Kidney (tissue), 14 donors: ENCODE results near the gene UBE2N. TPM values are rescaled to one million over a fixed set of nuclear protein-coding genes. Genes with fewer than 3 reads are reported as not detected.

Source experiments
- DNase-seq, 5 donors: peaks; one replicate each; pipeline ENCODE4 v3.0.0-alpha.2; 2013 to 2020
- FAIRE-seq: peaks from 2 replicates; lab custom pipeline; 2012; peaks lifted over from hg19 to GRCh38; lab: Jason Lieb, UNC
- H3K27ac ChIP-seq, 2 donors: one replicate each; pipeline ENCODE4 v1.7.0; 2013; ENCODE audit warnings: low read depth in 2 of 2, low read length in 2 of 2, inconsistent platforms in 1 of 2
- H3K27me3 ChIP-seq: one replicate; pipeline ENCODE4 v1.7.1; 2013; ENCODE audit warnings: low read length, inconsistent platforms; ENCODE audit not compliant: control insufficient read depth, insufficient read depth
- H3K36me3 ChIP-seq, 3 donors: one replicate each; pipeline versions ENCODE4 v1.7.0 to v1.7.1; 2013; ENCODE audit warnings: low read length in 3 of 3, control low read depth in 1 of 3, inconsistent platforms in 1 of 3; ENCODE audit not compliant: insufficient read depth in 3 of 3, control insufficient read depth in 2 of 3
- H3K4me1 ChIP-seq, 3 donors: one replicate each; pipeline versions ENCODE4 v1.7.0 to v1.7.1; 2013; ENCODE audit warnings: low read length in 3 of 3, inconsistent platforms in 1 of 3, low read depth in 1 of 3; ENCODE audit not compliant: control insufficient read depth in 2 of 3, insufficient read depth in 2 of 3
- H3K4me3 ChIP-seq, 3 donors: one replicate each; pipeline versions ENCODE4 v1.7.0 to v1.8.1; 2013; ENCODE audit warnings: low read length in 3 of 3, control low read depth in 1 of 3, inconsistent platforms in 1 of 3
- H3K9ac ChIP-seq, 3 donors: one replicate each; pipeline versions ENCODE4 v1.7.0 to v1.7.1; 2013; ENCODE audit warnings: low read length in 3 of 3, control low read depth in 1 of 3, inconsistent platforms in 1 of 3
- H3K9me3 ChIP-seq, 3 donors: one replicate each; pipeline versions ENCODE4 v1.7.0 to v1.7.1; 2013; ENCODE audit warnings: low read length in 3 of 3, control low read depth in 1 of 3, inconsistent platforms in 1 of 3; ENCODE audit not compliant: control insufficient read depth in 2 of 3, insufficient read depth in 1 of 3
- intact Hi-C: fragments of 100-400 bp; cut with DNase I; formaldehyde crosslinking; loops from one replicate; pipeline ENCODE4 v1.11.1; 2022
- polyA plus RNA-seq: library from polyadenylated mRNA; stranded (reverse); fragments of 350-450 nt; fragmentation: Illumina TruSeq; extraction: RNeasy Lipid Tissue Mini Kit (QIAGEN cat#74804); gene quantifications from one replicate; pipeline ENCODE4 v1.2.3, GENCODE V29; 2014; ENCODE audit warnings: low read depth, low replicate concordance; ENCODE audit not compliant: insufficient read depth
- total RNA-seq: library from RNA; stranded (reverse); fragmentation: NEBNext Ultra II Directional; extraction: Animal tissue kit (Norgen Biotek cat#: 25700); gene quantifications from one replicate; pipeline ENCODE4 v1.2.1, GENCODE V29; 2021
- TF ChIP-seq, protein P1 (sequence below): IDR thresholded peaks from 3 replicates; pipeline ENCODE4 v1.5.1; 2012; ENCODE audit warnings: mild to moderate bottlenecking, moderate library complexity, borderline replicate concordance; ENCODE audit not compliant: insufficient read depth; ENCODE audit errors: extremely low read depth
- donor health status: control.
- donor health status: control.
- donor health status: control.
- donor health status: control.
- donor health status: control.
- donor health status: DM: yes; HTN: yes; CAD: no.
- donor health status: Normal renal cell carcinoma (clear cell type).

UBE2N gene
- total and polyA plus RNA-seq, 2 donors from 2014 or later: 84.7 to 97.3 TPM

DNA sequence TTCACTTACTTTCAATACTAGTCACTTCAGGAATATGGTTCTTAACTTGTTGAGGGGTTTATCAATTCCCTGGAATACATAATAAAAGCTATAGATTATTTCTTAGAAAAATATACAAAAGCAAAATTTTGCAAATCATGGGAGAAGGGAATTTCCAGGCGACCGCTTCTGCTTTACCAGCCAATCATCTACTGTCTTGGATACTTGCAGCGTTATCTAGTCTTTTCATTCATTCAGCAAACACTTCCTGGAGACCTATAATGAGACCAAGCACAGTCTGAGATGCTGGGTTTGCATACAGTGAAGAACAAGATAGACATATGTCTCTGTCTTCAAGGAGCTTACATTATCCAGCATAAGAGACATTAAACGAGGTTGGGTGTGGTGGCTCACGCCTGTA is 24.1 kb upstream of the UBE2N start:
- Histone ChIP-seq H3K9ac (no peak overlapping the region), H3K9me3 (no peaks in the 10 kb centered on the region), H3K4me3 (no peak overlapping the region), H3K27me3 (no peaks in the 10 kb centered on the region), H3K4me1 (peaks cover 3 to 6% (median 6%) of the 10 kb centered on the region in 3 donors), H3K27ac (no peak overlapping the region), H3K36me3 (no peaks in the 10 kb centered on the region)
- no peak for DNase-seq
- no peak for FAIRE-seq
- intact Hi-C loops: no loop called here
- TF ChIP-seq, protein P1, sequence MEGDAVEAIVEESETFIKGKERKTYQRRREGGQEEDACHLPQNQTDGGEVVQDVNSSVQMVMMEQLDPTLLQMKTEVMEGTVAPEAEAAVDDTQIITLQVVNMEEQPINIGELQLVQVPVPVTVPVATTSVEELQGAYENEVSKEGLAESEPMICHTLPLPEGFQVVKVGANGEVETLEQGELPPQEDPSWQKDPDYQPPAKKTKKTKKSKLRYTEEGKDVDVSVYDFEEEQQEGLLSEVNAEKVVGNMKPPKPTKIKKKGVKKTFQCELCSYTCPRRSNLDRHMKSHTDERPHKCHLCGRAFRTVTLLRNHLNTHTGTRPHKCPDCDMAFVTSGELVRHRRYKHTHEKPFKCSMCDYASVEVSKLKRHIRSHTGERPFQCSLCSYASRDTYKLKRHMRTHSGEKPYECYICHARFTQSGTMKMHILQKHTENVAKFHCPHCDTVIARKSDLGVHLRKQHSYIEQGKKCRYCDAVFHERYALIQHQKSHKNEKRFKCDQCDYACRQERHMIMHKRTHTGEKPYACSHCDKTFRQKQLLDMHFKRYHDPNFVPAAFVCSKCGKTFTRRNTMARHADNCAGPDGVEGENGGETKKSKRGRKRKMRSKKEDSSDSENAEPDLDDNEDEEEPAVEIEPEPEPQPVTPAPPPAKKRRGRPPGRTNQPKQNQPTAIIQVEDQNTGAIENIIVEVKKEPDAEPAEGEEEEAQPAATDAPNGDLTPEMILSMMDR: no peak

DNA sequence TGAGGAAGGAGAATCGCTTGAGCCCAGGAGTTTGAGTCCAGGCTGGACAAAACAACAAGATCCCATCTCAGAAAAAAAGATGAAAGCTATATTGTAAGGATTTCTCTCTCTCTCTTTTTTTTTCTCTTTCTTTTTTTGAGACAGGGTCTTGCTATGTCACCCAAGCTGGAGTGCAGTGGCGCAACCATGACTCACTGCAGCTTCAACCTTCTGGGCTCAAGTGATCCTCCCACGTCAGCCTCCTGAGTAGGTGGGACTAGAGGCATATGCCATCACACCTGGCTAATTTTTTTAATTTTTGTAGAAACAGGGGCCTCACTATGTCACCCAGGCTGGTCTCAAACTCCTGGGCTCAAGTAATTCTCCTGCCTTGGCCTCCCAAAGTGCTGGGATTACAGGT is 19.8 kb upstream of the UBE2N start:
- Histone ChIP-seq H3K27ac (no peak overlapping the region), H3K4me3 (no peak overlapping the region), H3K36me3 (no peaks in the 10 kb centered on the region), H3K4me1 (no peaks in the 10 kb centered on the region), H3K27me3 (no peaks in the 10 kb centered on the region), H3K9ac (no peak overlapping the region), H3K9me3 (no peaks in the 10 kb centered on the region)
- TF ChIP-seq, protein P1: no peak
- FAIRE-seq (no peak), DNase-seq (no peak)
- intact Hi-C loops: no loop called here

DNA sequence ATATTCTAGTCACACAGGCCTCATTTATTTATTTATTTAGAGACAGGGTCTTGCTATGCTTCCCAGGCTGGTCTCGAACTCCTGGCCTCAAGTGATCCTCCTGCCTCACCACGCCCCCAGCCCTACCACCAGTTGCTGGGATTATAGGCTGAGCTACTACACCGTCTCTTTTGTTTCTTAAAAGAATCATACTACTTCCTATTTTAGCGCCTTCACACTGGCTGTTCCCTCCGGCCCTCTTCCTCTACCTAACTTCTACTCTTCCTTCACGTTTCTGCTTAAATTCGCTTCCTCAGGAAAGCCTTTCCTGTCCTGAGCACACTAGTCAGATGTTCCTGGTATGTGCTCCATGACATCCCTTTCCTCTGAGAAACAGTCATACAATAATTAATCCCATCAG is 19.2 kb upstream of the UBE2N start:
- TF ChIP-seq, protein P1: no peak
- Histone ChIP-seq H3K9me3 (no peaks in the 10 kb centered on the region), H3K4me1 (no peaks in the 10 kb centered on the region), H3K36me3 (no peaks in the 10 kb centered on the region), H3K27ac (no peak overlapping the region), H3K4me3 (no peak overlapping the region), H3K27me3 (no peaks in the 10 kb centered on the region), H3K9ac (no peak overlapping the region)
- DNase-seq (no peak), FAIRE-seq (no peak)
- intact Hi-C loops: no loop called here

DNA sequence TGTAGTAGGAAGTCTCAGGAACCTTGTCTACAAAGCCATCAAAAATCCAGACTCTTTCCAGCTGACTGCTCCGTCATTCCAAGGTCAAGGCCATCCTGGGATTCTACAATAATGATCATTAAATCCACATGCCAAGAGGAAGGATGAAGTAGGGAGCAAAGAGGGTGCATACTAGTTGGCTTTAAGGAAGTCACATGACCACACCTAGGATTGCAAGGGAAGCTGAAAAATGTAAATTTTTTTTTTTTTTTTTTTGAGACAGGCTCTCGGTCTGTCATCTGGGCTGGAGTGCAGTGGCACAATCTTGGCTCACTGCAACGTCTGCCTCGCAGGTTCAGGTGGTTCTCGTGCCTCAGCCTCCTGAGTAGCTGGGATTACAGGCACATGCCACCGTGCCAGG is 18.3 kb upstream of the UBE2N start:
- no peak overlapping the region for H3K27ac ChIP-seq
- no peaks in the 10 kb centered on the region for H3K4me1 ChIP-seq
- H3K4me3 ChIP-seq: no peak overlapping the region
- no peaks in the 10 kb centered on the region for H3K36me3 ChIP-seq
- no peak overlapping the region for H3K9ac ChIP-seq
- TF ChIP-seq, protein P1: no peak
- DNase-seq: no peak
- FAIRE-seq: no peak
- H3K9me3 ChIP-seq: no peaks in the 10 kb centered on the region
- no peaks in the 10 kb centered on the region for H3K27me3 ChIP-seq
- intact Hi-C loops: no loop called here
